ENCODE data around the gene NBAS. TPM values are rescaled to one million over a fixed set of nuclear protein-coding genes. Genes with fewer than 3 reads are reported as not detected.

Gene NBAS
- total and polyA plus RNA-seq, 8 donors, result 26.6 to 36.7 (median 31.1) TPM

DNA sequence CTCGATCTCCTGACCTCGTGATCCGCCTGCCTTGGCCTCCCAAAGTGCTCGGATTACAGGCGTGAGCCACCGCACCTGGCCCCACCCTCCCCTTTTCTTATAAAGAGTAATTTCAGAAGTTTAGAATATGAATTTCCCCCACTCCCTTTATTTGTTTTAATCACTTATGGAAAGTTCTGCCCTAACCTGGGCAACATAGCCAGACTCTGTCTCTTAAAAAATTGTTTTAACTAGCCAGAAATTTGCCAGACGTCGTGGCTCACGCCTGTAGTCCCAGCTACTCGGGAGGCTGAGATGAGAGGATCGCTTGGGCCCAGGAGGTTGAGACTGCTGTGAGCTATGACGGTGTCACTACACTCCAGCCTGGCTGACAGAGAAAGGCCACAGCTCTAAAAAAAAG, 7.7 kb upstream of the NBAS start:
- 85 to 89% methylated on average over 12 of the region's 12 CpGs for WGBS, 2 donors

DNA sequence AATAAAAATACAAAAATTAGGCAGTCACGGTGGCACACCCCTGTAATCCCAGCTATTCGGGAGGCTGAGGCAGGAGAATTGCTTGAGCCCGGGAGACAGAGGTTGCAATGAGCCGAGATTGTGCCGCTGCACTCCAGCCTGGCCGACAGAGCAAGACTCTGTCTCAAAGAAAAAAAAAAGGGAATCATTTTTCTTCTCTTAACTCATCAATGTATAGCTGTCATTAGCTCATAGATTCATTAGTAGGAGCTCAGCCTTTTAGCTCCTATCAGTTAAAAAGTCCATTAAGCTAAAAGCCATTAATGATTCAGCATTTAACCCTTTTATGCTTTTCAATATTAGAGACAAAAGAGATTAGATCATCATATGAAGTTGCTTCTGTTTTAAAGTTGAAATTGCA, 5.8 kb upstream of the NBAS start:
- ATAC-seq (no peak), DNase-seq (no peak), FAIRE-seq (no peak)
- intact Hi-C loops (cut with DNase I), result no loop called here
- Histone ChIP-seq H3K4me1 (peaks cover 0 to 4% (median 0%) of the 10 kb centered on the region in 3 donors), H3K4me3 (no peak overlapping the region), H3K9me3 (no peaks in the 10 kb centered on the region), H3K27me3 (no peaks in the 10 kb centered on the region), H3K27ac (no peak overlapping the region), H3K36me3 (no peaks in the 10 kb centered on the region)
- TF ChIP-seq, protein P1, sequence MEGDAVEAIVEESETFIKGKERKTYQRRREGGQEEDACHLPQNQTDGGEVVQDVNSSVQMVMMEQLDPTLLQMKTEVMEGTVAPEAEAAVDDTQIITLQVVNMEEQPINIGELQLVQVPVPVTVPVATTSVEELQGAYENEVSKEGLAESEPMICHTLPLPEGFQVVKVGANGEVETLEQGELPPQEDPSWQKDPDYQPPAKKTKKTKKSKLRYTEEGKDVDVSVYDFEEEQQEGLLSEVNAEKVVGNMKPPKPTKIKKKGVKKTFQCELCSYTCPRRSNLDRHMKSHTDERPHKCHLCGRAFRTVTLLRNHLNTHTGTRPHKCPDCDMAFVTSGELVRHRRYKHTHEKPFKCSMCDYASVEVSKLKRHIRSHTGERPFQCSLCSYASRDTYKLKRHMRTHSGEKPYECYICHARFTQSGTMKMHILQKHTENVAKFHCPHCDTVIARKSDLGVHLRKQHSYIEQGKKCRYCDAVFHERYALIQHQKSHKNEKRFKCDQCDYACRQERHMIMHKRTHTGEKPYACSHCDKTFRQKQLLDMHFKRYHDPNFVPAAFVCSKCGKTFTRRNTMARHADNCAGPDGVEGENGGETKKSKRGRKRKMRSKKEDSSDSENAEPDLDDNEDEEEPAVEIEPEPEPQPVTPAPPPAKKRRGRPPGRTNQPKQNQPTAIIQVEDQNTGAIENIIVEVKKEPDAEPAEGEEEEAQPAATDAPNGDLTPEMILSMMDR (IDR thresholded peaks at IDR 0.05), result no peak
- 72 to 78% methylated on average over 6 of the region's 6 CpGs for WGBS, 2 donors

More for the DNA sequence above, 7.7 kb upstream of the NBAS start:
- Histone ChIP-seq H3K9me3 (no peaks in the 10 kb centered on the region), H3K27ac (no peak overlapping the region), H3K27me3 (no peaks in the 10 kb centered on the region), H3K4me3 (no peak overlapping the region), H3K4me1 (no peaks in the 10 kb centered on the region), H3K36me3 (no peaks in the 10 kb centered on the region)
- DNase-seq (no peak), FAIRE-seq (no peak), ATAC-seq (no peak)
- TF ChIP-seq, protein P1 (IDR thresholded peaks at IDR 0.05), result no peak
- intact Hi-C loops (cut with DNase I), result no loop called here

DNA sequence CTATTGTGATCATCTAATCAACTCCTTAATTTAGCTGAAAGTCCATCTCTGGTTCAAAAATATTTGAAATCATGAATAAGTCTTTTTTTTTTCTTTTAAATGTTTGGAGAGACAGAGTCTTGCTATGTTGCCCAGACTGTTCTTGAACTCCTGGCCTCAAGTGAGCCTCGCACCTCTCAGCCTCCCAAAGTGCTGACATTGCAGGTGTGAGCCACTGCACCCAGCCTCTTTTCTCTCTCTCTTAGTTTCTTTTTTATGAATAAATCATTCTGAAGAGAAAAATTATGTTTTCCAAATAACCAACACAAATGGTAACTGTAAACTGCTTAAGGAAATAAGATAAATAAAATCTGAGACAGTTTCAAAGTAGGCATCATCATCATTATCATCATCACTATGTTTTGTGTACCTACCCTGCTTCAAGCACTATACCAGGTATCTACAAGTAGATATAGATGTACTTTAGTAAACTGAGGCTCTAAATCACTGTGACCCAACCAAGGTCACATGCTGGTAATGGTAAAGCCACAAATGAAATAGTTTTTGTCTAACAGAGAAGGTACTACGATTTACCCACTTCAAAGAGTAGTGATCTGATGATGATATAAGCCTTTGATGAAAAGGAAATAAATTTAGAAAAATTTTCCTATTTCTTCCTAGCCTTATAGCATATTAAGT, 5.0 kb upstream of the NBAS start:
- H3K36me3 ChIP-seq, result no peaks in the 10 kb centered on the region
- WGBS, 2 donors, result 34 to 36% methylated on average over 2 of the region's 2 CpGs
- H3K9me3 ChIP-seq, result no peaks in the 10 kb centered on the region
- FAIRE-seq (no peak), DNase-seq (no peak), ATAC-seq (no peak)
- H3K4me1 ChIP-seq, result peaks cover 0 to 4% (median 0%) of the 10 kb centered on the region in 3 donors
- H3K27me3 ChIP-seq, result no peaks in the 10 kb centered on the region
- no peak overlapping the region for H3K27ac ChIP-seq
- TF ChIP-seq, protein P1 (IDR thresholded peaks at IDR 0.05), result no peak
- H3K4me3 ChIP-seq, result no peak overlapping the region
- intact Hi-C loops (cut with DNase I), result no loop called here

DNA sequence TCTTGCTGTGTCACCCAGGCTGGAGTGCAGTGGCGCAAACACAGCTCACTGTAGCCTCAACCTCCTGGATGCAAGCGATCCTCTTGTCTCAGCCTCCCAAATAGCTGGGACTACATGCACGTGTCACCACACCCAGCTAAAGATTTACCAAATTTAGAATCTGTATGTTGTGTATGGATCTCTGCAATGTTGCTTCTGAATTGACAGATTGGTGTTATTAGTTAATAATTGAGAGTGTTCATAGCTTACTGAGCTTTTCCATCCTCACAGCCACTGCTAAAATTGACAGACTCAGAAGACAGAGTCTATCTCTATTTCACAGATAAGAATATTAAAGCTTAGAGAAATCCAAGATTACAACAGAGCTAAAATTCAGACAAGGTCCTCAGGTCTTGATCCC, 4.3 kb upstream of the NBAS start:
- no peak overlapping the region for H3K4me3 ChIP-seq
- H3K27ac ChIP-seq, result no peak overlapping the region
- H3K9me3 ChIP-seq, result no peaks in the 10 kb centered on the region
- no peak for FAIRE-seq
- peaks cover 0 to 4% (median 0%) of the 10 kb centered on the region in 3 donors for H3K4me1 ChIP-seq
- ATAC-seq, result no peak
- H3K27me3 ChIP-seq, result no peaks in the 10 kb centered on the region
- intact Hi-C loops (cut with DNase I), result no loop called here
- H3K36me3 ChIP-seq, result no peaks in the 10 kb centered on the region
- WGBS, 2 donors, result 64 to 73% methylated on average over 3 of the region's 3 CpGs
- DNase-seq, result no peak
- TF ChIP-seq, protein P1 (IDR thresholded peaks at IDR 0.05), result no peak
